ENCODE data around the gene FNBP1L. TPM values are rescaled to one million over a fixed set of nuclear protein-coding genes. Genes with fewer than 3 reads are reported as not detected.
"Not testable (repeated sequence)": the region's sequence is repeated elsewhere in the genome, so short reads cannot be mapped to it uniquely, and the experiment has no call there.

FNBP1L gene
- polyA plus RNA-seq, 6 donors from 2014 or later: 1.6 to 4.6 (median 2.2) TPM; not detected in 1

DNA sequence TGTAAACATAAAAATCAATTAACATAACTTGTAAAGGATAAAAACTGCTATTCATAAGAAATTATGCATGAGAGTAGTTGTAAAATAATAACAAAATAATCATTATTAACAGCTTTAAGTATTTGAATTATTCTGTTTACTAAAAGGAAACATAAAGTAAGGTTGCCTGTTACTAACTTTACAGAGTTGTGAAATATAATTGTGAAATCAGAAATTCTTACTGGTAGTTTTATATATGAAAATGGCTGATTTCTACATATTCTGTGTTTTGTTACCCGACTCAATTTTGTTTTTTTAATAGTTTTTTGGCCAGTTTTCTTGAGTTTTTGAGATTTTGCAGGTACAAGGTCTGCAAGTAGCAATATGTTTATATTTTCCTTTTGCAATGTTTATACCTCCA, 27.8 kb downstream of the FNBP1L start:
- Mint-ChIP-seq H3K4me1 (peaks cover 2 to 15% (median 10%) of the 10 kb centered on the region in 3 donors), H3K27ac (no peak overlapping the region), H3K4me3 (no peak overlapping the region), H3K36me3 (peaks cover 25% of the 10 kb centered on the region in 2 donors), H3K27me3 (no peaks in the 10 kb centered on the region), H3K9me3 (peaks cover 14 to 35% (median 23%) of the 10 kb centered on the region in 7 donors)
- ATAC-seq (ENCODE audit: low read depth in 2 of 2): no peak
- DNase-seq: no peak

GRCh38 chr1:93479133-93479745, 31.3 kb downstream of the FNBP1L start:
- H3K27me3 Mint-ChIP-seq; ATAC-seq (ENCODE audit: low read depth in 2 of 2); H3K4me3 Mint-ChIP-seq; DNase-seq: not testable (repeated sequence)
- peaks cover 6 to 15% (median 10%) of the 10 kb centered on the region in 3 donors for H3K4me1 Mint-ChIP-seq
- H3K9me3 Mint-ChIP-seq: peaks cover 14 to 44% (median 23%) of the 10 kb centered on the region in 7 donors
- H3K36me3 Mint-ChIP-seq: peaks cover 25% of the 10 kb centered on the region in 2 donors
- H3K27ac Mint-ChIP-seq: peak overlapping the region in 1 of 6 donors; percentile 82

DNA sequence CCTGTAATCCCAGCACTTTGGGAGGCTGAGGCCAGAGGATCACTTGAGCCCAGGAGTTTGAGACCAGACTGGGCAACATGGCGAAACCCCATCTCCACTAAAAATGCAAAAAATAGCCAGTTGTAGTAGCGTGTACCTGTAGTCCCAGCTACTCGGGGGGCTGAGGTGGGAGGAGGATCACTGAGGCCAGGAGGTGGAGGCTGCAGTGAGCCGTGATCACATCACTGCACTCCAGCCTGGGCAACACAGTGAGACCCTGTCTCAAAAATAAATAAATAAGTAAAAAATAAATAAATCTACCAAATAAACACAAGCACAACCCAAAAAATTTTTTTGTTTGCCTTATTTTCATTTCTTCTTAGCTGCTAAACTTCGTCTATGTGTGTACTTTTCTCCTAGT, 34.0 kb downstream of the FNBP1L start:
- not testable (repeated sequence) for DNase-seq; H3K4me3 Mint-ChIP-seq; ATAC-seq (ENCODE audit: low read depth in 2 of 2); H3K27ac Mint-ChIP-seq; H3K27me3 Mint-ChIP-seq
- peaks cover 6 to 14% (median 6%) of the 10 kb centered on the region in 3 donors for H3K4me1 Mint-ChIP-seq
- H3K36me3 Mint-ChIP-seq: peaks cover 17 to 19% of the 10 kb centered on the region in 2 donors
- H3K9me3 Mint-ChIP-seq: peaks cover 11 to 38% (median 23%) of the 10 kb centered on the region in 7 donors

DNA sequence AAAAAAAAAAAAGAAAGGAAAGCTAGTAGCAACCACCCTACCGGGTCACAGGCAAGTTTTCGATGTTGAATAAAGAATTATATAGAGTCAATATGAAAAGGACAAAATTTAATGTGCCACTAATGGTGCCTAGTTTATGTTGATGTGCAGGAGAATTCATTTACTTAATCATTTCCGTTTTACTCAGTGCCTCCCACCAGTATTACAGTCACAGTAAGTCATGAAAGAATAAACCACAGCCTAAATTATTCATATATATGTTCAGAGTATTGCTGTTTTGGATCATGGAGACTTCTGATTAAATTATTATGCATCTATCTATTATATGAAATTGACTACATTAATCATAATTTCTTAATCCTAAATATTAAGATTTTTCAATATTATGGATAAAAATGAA, 35.3 kb downstream of the FNBP1L start:
- H3K4me1 Mint-ChIP-seq: peaks cover 2 to 15% (median 6%) of the 10 kb centered on the region in 3 donors
- H3K27me3 Mint-ChIP-seq: no peaks in the 10 kb centered on the region
- ATAC-seq (ENCODE audit: low read depth in 2 of 2): no peak
- no peak for DNase-seq
- no peak overlapping the region for H3K27ac Mint-ChIP-seq
- peaks cover 12 to 15% of the 10 kb centered on the region in 2 donors for H3K36me3 Mint-ChIP-seq
- H3K4me3 Mint-ChIP-seq: no peak overlapping the region
- peaks cover 8 to 30% (median 19%) of the 10 kb centered on the region in 7 donors for H3K9me3 Mint-ChIP-seq

GRCh38 chr1:93483606-93484005, 35.7 kb downstream of the FNBP1L start:
- no peak for ATAC-seq (ENCODE audit: low read depth in 2 of 2)
- H3K27me3 Mint-ChIP-seq: no peaks in the 10 kb centered on the region
- peaks cover 7 to 11% of the 10 kb centered on the region in 2 donors for H3K36me3 Mint-ChIP-seq
- peaks cover 4 to 26% (median 15%) of the 10 kb centered on the region in 7 donors for H3K9me3 Mint-ChIP-seq
- H3K4me1 Mint-ChIP-seq: peaks cover under 1 to 18% (median 6%) of the 10 kb centered on the region in 3 donors
- H3K27ac Mint-ChIP-seq: no peak overlapping the region
- H3K4me3 Mint-ChIP-seq: no peak overlapping the region
- no peak for DNase-seq

DNA sequence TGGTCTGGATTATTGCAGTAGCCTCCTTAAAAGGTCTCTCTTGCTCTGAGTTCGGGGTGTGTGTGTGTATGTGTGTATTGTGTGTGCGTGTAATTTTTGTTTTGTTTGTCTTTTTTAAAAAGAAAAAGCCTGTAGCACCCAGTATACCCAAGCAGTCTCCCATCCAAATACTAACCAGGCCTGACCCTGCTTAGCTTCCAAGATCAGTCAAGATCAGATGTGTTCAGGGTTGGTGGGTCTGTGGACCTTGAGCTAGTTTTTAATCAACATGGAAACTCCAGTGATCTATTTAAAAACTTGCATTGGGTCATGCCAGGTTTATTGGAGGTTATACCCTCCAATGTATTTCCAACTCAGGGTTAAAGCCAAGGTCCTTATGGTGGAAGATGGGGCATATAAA, 40.3 kb downstream of the FNBP1L start:
- peaks cover 14 to 28% (median 19%) of the 10 kb centered on the region in 3 donors for H3K4me1 Mint-ChIP-seq
- H3K27me3 Mint-ChIP-seq: no peaks in the 10 kb centered on the region
- ATAC-seq (ENCODE audit: low read depth in 2 of 2): no peak
- no peaks in the 10 kb centered on the region for H3K36me3 Mint-ChIP-seq
- no peak overlapping the region for H3K4me3 Mint-ChIP-seq
- peak overlapping the region in 2 of 6 donors; percentile 18 to 39 for H3K27ac Mint-ChIP-seq
- no peaks in the 10 kb centered on the region for H3K9me3 Mint-ChIP-seq
- DNase-seq: no peak

GRCh38 chr1:93489756-93490155, 41.8 kb downstream of the FNBP1L start:
- ATAC-seq (ENCODE audit: low read depth in 2 of 2): no peak
- H3K9me3 Mint-ChIP-seq: peaks cover 0 to 7% (median 0%) of the 10 kb centered on the region in 7 donors
- H3K27ac Mint-ChIP-seq: no peak overlapping the region
- no peak overlapping the region for H3K4me3 Mint-ChIP-seq
- no peaks in the 10 kb centered on the region for H3K36me3 Mint-ChIP-seq
- peaks cover 14 to 19% (median 18%) of the 10 kb centered on the region in 3 donors for H3K4me1 Mint-ChIP-seq
- no peak for DNase-seq
- no peaks in the 10 kb centered on the region for H3K27me3 Mint-ChIP-seq

DNA sequence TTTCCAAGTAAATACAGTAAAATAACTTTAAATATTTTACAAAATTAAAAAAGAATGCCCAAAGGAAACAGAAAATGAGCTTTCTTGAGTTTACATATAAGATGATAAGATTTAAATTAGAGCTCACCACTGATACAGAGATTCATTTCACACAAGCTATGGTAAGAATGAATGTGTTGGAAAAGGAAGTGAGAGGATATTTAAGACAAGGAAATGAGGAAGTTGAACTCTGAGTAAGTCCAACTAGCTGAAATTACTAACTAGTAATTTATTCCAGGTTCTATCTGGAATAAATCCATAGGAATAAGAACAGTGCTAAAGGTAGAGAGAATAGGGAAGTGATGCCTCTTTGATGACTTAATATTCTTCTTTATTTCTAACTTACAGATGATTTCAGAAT, 42.4 kb downstream of the FNBP1L start:
- no peaks in the 10 kb centered on the region for H3K36me3 Mint-ChIP-seq
- H3K4me1 Mint-ChIP-seq: peaks cover 14 to 19% (median 18%) of the 10 kb centered on the region in 3 donors
- H3K9me3 Mint-ChIP-seq: peaks cover 0 to 12% (median 0%) of the 10 kb centered on the region in 7 donors
- no peaks in the 10 kb centered on the region for H3K27me3 Mint-ChIP-seq
- ATAC-seq (ENCODE audit: low read depth in 2 of 2) (no peak), DNase-seq (no peak)
- H3K27ac Mint-ChIP-seq: peak overlapping the region in 1 of 6 donors; percentile 55
- H3K4me3 Mint-ChIP-seq: no peak overlapping the region

GRCh38 chr1:93495911-93496310, 48.0 kb downstream of the FNBP1L start:
- Mint-ChIP-seq H3K4me1 (peaks cover 0 to 7% (median 0%) of the 10 kb centered on the region in 3 donors), H3K36me3 (no peaks in the 10 kb centered on the region), H3K27ac (no peak overlapping the region), H3K27me3 (no peaks in the 10 kb centered on the region), H3K4me3 (no peak overlapping the region), H3K9me3 (peaks cover 0 to 12% (median 0%) of the 10 kb centered on the region in 7 donors)
- DNase-seq: no peak
- ATAC-seq (ENCODE audit: low read depth in 2 of 2): no peak

DNA sequence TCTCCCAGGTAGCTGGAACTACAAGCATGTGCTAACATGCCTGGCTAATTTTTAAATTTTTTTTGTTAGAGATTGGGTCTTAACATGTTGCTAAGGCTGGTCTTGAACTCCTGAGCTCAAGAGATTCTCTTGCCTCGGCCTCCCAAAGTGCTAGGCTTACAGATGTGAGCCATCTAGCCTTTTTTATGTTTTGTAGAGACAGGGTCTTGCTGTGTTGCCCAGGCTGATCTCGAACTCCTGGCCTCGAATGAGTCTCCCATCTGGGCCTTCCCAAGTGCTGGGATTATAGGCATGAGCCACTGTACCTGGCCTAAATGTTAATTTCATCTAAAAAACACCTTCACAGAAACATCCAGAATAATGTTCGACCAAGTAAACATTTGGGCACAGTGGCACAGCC, 48.6 kb downstream of the FNBP1L start:
- ATAC-seq (ENCODE audit: low read depth in 2 of 2): no peak
- Mint-ChIP-seq H3K27ac (no peak overlapping the region), H3K4me3 (no peak overlapping the region), H3K4me1 (peaks cover 0 to 3% (median 0%) of the 10 kb centered on the region in 3 donors), H3K9me3 (peaks cover 0 to 12% (median 0%) of the 10 kb centered on the region in 7 donors), H3K36me3 (no peaks in the 10 kb centered on the region), H3K27me3 (no peaks in the 10 kb centered on the region)
- DNase-seq: no peak

DNA sequence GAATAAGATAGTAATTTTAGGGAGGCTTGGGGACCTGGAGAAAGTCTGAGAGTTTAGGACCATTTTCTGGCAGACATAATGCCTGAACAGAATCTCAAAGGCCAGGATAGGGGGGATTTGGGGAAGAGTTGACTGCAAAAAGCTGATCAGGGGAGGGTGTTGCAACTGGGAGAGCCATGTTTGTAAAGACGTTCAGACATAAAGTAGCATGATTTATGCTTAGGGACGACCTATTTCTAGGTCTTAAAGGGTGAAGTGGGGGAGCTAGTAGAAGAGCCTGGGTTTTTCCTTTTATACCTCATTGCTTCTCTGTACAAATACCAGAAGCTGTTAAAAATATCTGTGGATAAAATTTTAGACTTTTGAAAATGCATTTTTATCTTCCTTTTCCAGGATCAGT, 51.2 kb downstream of the FNBP1L start:
- Mint-ChIP-seq H3K4me3 (no peak overlapping the region), H3K4me1 (peaks cover 0 to 3% (median 0%) of the 10 kb centered on the region in 3 donors), H3K9me3 (peaks cover 0 to 11% (median 0%) of the 10 kb centered on the region in 7 donors), H3K36me3 (peaks cover 0 to 5% of the 10 kb centered on the region in 2 donors), H3K27ac (peak overlapping the region in 1 of 6 donors; percentile 4), H3K27me3 (no peaks in the 10 kb centered on the region)
- DNase-seq: no peak
- no peak for ATAC-seq (ENCODE audit: low read depth in 2 of 2)

DNA sequence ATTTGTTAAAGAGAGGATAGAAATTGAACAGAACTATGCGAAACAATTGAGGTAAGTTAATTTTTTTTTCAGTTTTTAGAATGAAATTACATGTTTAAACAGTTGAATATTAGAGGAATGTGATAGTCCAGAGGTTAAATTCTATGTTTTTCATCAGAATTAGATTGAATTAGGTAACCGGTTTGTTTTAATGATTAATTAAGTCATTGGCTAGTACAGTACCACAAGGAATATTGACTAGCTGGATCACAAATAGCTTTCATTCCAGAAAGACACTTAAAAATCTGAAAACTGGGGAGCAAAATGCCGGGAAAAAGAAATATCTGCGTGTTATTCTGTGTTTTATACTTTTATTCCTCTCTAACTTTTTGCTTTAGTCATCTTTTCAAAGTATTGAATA, 51.6 kb downstream of the FNBP1L start:
- ATAC-seq (ENCODE audit: low read depth in 2 of 2) (no peak), DNase-seq (no peak)
- Mint-ChIP-seq H3K27me3 (no peaks in the 10 kb centered on the region), H3K4me1 (peaks cover 0 to 2% (median 0%) of the 10 kb centered on the region in 3 donors), H3K36me3 (peaks cover 0 to 5% of the 10 kb centered on the region in 2 donors), H3K27ac (no peak overlapping the region), H3K9me3 (peaks cover 0 to 7% (median 0%) of the 10 kb centered on the region in 7 donors), H3K4me3 (no peak overlapping the region)

- Mint-ChIP-seq H3K36me3 (peaks cover 0 to 5% of the 10 kb centered on the region in 2 donors), H3K27me3 (no peaks in the 10 kb centered on the region), H3K4me3 (no peak overlapping the region), H3K27ac (no peak overlapping the region), H3K9me3 (peaks cover 0 to 1% (median 0%) of the 10 kb centered on the region in 7 donors), H3K4me1 (no peaks in the 10 kb centered on the region)
- no peak for DNase-seq
- ATAC-seq (ENCODE audit: low read depth in 2 of 2): no peak
Measured at GRCh38 chr1:93500275-93500674, 52.4 kb downstream of the FNBP1L start.

DNA sequence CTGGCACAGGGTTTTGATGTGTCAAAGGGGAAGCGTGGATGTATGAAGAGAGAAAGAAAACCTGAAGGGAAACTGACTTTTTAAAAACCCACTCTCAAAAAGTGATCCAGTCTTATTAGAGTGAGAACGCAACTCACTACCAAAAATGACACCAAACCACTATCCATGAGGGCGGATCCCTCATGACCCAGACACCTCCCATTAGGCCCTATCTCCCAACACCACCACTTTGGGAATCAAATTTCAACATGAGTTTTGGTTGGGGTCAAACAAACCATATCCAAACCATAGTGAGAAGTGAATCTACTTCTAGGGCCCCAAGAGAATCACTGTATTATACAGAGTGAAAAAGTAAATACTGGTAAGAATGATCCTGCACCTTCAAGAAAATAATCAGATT, 53.5 kb downstream of the FNBP1L start:
- H3K27me3 Mint-ChIP-seq: no peaks in the 10 kb centered on the region
- no peak for ATAC-seq (ENCODE audit: low read depth in 2 of 2)
- H3K4me3 Mint-ChIP-seq: no peak overlapping the region
- no peaks in the 10 kb centered on the region for H3K9me3 Mint-ChIP-seq
- no peaks in the 10 kb centered on the region for H3K4me1 Mint-ChIP-seq
- peak overlapping the region in 1 of 6 donors; percentile 57 for H3K27ac Mint-ChIP-seq
- peaks cover 0 to 5% of the 10 kb centered on the region in 2 donors for H3K36me3 Mint-ChIP-seq
- DNase-seq: no peak

All from naive B cell (primary cell).